Nephron progenitor cell (in vitro differentiated cells): Measurements from ENCODE around the gene PRR20C.
"Not testable (repeated sequence)": the region's sequence is repeated elsewhere in the genome, so short reads cannot be mapped to it uniquely, and the experiment has no call there.

Experiments used
- DNase-seq: peaks from one replicate; pipeline ENCODE4 v3.0.0; 2021
- H3K27ac Mint-ChIP-seq: 2 replicates; pipeline ENCODE4 v1.8.0; 2021; ENCODE audit warnings: mild to moderate bottlenecking, moderate library complexity, mixed read lengths
- H3K27me3 Mint-ChIP-seq: 2 replicates; pipeline ENCODE4 v1.8.0; 2021; ENCODE audit warnings: mild to moderate bottlenecking, low read depth, mixed read lengths; ENCODE audit not compliant: poor library complexity
- H3K36me3 Mint-ChIP-seq: 2 replicates; pipeline ENCODE4 v1.8.0; 2021; ENCODE audit warnings: low read depth, mixed read lengths
- H3K4me1 Mint-ChIP-seq: 2 replicates; pipeline ENCODE4 v1.8.0; 2021; ENCODE audit warnings: mixed read lengths
- H3K4me3 Mint-ChIP-seq: 2 replicates; pipeline ENCODE4 v1.8.0; 2021; ENCODE audit warnings: mild to moderate bottlenecking, moderate library complexity, mixed read lengths
- H3K9me3 Mint-ChIP-seq: 2 replicates; pipeline ENCODE4 v1.8.0; 2021; ENCODE audit warnings: mild to moderate bottlenecking, moderate library complexity, mixed read lengths
- TF ChIP-seq, protein P1 (sequence below): fragments of 200-600 bp; sonication (generic); IDR thresholded peaks from 2 replicates; pipeline ENCODE4 v1.5.0; 2021; ENCODE audit warnings: antibody characterized with exemption

Gene PRR20C

DNA sequence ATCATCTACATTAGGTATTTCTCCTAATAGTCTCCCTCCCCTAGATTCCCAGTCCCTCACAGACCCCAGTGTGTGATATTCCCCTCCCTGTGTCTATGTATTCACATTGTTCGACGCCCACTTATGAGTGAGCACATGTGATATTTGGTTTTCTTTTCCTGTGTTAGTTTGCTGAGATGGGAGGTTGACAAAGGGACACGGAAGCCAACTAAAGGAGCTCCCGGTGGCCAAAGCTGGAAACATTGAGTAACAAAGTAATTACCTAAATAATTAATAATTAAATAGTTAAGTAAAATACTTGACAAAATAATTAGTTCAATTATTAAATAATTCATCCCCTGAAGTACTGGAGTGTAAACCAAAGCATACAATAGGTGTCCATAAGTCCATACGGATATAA lies 14.9 kb upstream of the PRR20C start:
- Mint-ChIP-seq H3K36me3 (no peaks in the 10 kb centered on the region), H3K27ac (no peak overlapping the region), H3K4me3 (no peak overlapping the region), H3K27me3 (no peaks in the 10 kb centered on the region), H3K4me1 (no peaks in the 10 kb centered on the region), H3K9me3 (peaks cover 7% of the 10 kb centered on the region)
- TF ChIP-seq, protein P1, sequence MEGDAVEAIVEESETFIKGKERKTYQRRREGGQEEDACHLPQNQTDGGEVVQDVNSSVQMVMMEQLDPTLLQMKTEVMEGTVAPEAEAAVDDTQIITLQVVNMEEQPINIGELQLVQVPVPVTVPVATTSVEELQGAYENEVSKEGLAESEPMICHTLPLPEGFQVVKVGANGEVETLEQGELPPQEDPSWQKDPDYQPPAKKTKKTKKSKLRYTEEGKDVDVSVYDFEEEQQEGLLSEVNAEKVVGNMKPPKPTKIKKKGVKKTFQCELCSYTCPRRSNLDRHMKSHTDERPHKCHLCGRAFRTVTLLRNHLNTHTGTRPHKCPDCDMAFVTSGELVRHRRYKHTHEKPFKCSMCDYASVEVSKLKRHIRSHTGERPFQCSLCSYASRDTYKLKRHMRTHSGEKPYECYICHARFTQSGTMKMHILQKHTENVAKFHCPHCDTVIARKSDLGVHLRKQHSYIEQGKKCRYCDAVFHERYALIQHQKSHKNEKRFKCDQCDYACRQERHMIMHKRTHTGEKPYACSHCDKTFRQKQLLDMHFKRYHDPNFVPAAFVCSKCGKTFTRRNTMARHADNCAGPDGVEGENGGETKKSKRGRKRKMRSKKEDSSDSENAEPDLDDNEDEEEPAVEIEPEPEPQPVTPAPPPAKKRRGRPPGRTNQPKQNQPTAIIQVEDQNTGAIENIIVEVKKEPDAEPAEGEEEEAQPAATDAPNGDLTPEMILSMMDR = no peak
- DNase-seq = no peak

GRCh38 chr13:57139781-57140180 lies 14.1 kb upstream of the PRR20C start:
- not testable (repeated sequence) for DNase-seq, H3K27ac Mint-ChIP-seq, H3K4me3 Mint-ChIP-seq, H3K27me3 Mint-ChIP-seq, H3K36me3 Mint-ChIP-seq, H3K9me3 Mint-ChIP-seq, H3K4me1 Mint-ChIP-seq

DNA sequence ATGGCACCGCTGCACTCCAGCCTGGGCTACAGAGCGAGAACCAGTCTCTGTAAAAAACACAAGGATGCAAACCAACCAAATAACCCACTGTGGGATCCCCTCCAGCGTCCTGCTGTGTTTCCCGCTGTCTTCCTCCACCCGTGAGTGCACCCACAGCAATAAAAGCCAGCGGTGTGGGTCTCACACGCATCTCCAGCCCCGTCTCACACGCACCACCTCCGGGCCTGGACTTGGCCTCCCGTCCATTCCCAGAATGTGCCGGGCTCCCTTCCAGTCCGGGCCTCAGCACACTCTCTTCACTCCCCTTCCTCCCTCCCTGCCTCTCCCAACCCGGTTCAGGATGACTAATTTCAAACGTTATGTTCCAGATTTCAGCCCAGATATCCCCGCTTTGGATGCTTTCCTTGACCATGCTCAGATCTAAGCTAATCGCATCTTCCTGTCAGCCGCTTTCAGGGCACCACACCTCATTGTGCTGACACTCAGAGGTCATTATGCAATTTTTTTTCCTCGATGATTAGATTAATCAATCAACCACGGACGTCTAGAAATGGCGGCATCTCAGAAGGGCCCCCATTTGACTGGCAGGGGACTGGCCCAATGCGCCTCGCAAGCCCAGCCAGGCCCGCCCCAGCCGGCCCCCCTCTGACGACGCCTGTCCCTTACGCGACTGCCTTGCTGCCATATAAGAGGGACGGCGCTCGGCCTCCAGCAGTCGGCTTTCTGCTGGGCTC lies 13.5 kb upstream of the PRR20C start, which contains the start of gene PRR20A:
TSS of gene PRR20A (plus strand) at position 684 of the 734 bp plus-strand sequence. CDS start 387 bp downstream, outside the sequence.
- H3K9me3 Mint-ChIP-seq, DNase-seq, H3K4me1 Mint-ChIP-seq, H3K27ac Mint-ChIP-seq, H3K4me3 Mint-ChIP-seq, H3K27me3 Mint-ChIP-seq, H3K36me3 Mint-ChIP-seq: not testable (repeated sequence)

DNA sequence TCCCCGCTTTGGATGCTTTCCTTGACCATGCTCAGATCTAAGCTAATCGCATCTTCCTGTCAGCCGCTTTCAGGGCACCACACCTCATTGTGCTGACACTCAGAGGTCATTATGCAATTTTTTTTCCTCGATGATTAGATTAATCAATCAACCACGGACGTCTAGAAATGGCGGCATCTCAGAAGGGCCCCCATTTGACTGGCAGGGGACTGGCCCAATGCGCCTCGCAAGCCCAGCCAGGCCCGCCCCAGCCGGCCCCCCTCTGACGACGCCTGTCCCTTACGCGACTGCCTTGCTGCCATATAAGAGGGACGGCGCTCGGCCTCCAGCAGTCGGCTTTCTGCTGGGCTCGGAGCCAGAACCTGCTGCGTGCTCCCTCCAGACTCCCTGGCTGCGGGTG lies 6.7 kb upstream of the PRR20C start, which contains the start of gene PRR20B:
TSS of gene PRR20B (plus strand) at position 301 of the 400 bp plus-strand sequence. CDS start 387 bp downstream, outside the sequence.
- H3K4me1 Mint-ChIP-seq, DNase-seq, H3K4me3 Mint-ChIP-seq, H3K27ac Mint-ChIP-seq, H3K27me3 Mint-ChIP-seq, H3K9me3 Mint-ChIP-seq, H3K36me3 Mint-ChIP-seq: not testable (repeated sequence)

DNA sequence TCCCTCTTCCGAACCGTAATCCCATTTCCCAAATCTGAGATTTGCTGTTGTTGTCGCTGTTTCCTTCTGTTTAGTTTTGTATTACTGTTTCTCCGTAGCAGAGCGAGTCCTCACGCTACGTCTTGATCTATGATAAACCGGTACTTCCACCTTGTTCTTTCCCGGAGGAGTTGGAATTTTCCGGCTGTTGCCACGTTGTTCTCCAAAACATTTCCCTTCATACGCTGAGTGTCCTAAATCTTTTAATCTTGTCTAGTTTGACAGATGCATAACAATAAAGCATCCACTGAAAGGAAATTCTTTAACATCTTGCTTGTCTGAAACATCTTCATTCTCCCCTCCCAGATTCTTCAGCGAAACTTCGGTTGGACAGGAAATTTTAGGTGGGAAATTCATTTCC lies 5.8 kb upstream of the PRR20C start:
- not testable (repeated sequence) for H3K36me3 Mint-ChIP-seq, H3K27me3 Mint-ChIP-seq, H3K9me3 Mint-ChIP-seq, H3K4me1 Mint-ChIP-seq, H3K27ac Mint-ChIP-seq, DNase-seq, H3K4me3 Mint-ChIP-seq

DNA sequence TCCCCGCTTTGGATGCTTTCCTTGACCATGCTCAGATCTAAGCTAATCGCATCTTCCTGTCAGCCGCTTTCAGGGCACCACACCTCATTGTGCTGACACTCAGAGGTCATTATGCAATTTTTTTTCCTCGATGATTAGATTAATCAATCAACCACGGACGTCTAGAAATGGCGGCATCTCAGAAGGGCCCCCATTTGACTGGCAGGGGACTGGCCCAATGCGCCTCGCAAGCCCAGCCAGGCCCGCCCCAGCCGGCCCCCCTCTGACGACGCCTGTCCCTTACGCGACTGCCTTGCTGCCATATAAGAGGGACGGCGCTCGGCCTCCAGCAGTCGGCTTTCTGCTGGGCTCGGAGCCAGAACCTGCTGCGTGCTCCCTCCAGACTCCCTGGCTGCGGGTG lies 6.5 kb downstream of the PRR20C start, which contains the start of gene PRR20D:
TSS of gene PRR20D (plus strand) at position 301 of the 400 bp plus-strand sequence. CDS start 387 bp downstream, outside the sequence.
- not testable (repeated sequence) for H3K4me1 Mint-ChIP-seq, H3K4me3 Mint-ChIP-seq, DNase-seq, H3K9me3 Mint-ChIP-seq, H3K36me3 Mint-ChIP-seq, H3K27me3 Mint-ChIP-seq, H3K27ac Mint-ChIP-seq

GRCh38 chr13:57166897-57167296 lies 13.0 kb downstream of the PRR20C start, which contains the start of gene PRR20E:
TSS of gene PRR20E (plus strand) at chr13:57167197. CDS start at chr13:57167584, 387 bp downstream.
- DNase-seq, H3K27ac Mint-ChIP-seq, H3K4me3 Mint-ChIP-seq, H3K27me3 Mint-ChIP-seq, H3K9me3 Mint-ChIP-seq, H3K36me3 Mint-ChIP-seq, H3K4me1 Mint-ChIP-seq: not testable (repeated sequence)

DNA sequence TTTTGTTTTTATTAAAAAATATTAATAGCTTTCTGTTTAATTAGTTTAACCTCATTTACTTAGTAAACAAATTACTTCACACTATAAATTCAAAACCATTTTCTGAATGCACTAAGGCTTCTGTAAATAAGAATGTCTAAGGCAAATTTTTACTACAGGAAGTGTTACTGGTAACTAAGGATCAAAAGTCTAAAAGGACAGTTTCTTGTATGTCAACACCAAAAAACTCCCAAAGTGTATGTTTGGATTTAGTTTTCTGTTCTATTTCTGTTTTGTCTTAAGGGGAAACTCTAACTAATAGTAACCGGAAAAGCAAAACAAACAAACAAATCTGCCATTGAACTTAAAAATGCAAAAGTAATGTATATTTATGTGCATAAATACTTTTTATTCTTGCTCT lies 37.8 kb downstream of the PRR20C start:
- no peaks in the 10 kb centered on the region for H3K4me1 Mint-ChIP-seq
- TF ChIP-seq, protein P1 = no peak

More for the DNA sequence above, 37.8 kb downstream of the PRR20C start:
- Mint-ChIP-seq H3K27me3 (no peaks in the 10 kb centered on the region), H3K4me3 (no peak overlapping the region), H3K9me3 (no peaks in the 10 kb centered on the region), H3K27ac (no peak overlapping the region), H3K36me3 (no peaks in the 10 kb centered on the region)
- no peak for DNase-seq
